Smooth muscle cell of the coronary artery (primary cell): Measurements from ENCODE around the gene BTD. TPM values are rescaled to one million over a fixed set of nuclear protein-coding genes. Genes with fewer than 3 reads are reported as not detected.

Experiments
- total RNA-seq: library from RNA; depleted of rRNA; stranded (reverse); fragments of >200 nt; gene quantifications from 2 replicates; pipeline ENCODE4 v1.2.3, GENCODE V29; 2014; ENCODE audit warnings: low replicate concordance

BTD gene, protein sequence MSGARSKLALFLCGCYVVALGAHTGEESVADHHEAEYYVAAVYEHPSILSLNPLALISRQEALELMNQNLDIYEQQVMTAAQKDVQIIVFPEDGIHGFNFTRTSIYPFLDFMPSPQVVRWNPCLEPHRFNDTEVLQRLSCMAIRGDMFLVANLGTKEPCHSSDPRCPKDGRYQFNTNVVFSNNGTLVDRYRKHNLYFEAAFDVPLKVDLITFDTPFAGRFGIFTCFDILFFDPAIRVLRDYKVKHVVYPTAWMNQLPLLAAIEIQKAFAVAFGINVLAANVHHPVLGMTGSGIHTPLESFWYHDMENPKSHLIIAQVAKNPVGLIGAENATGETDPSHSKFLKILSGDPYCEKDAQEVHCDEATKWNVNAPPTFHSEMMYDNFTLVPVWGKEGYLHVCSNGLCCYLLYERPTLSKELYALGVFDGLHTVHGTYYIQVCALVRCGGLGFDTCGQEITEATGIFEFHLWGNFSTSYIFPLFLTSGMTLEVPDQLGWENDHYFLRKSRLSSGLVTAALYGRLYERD
- 18.1 and 39.7 TPM in 2 replicates for total RNA-seq

DNA sequence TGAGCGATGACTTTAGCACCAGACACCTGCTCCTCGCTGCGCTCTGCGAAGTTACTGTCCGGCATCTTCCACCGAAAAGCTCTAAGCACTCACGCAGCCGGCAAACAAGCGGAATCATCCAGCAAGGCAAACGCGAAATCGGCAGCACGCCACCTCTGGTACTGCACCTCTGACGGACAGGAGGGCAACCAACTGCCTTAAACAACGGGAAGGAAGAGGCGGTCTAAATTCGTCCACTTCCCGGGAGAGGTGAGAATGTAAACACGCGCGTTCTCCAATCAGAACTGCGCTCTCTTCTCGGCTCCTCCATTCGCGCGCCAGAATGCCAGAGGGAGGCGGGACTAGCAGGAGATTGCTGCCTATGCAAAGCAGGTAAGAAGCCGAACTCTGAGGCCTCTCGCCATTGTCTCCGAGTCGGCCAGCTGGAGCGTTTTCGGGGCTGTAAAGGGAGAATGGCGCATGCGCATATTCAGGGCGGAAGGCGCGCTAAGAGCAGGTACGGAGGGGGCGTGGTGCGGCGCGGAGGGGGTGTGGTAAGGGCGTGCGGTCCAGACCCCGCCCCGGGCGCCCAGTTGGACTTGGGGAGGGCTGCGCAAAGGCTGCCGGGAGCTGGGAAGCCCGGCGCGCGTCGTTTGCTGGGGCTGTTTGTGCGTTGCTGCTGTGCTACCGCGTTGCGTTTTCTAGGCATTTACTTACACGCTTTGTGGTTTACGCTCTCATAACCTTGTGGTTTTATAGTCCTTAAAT, at the start of gene BTD, which contains the start of gene HACL1:
Gene BTD, plus strand, starts transcription at position 347 of the 747 bp plus-strand sequence. CDS start 33,695 bp downstream, outside the sequence.
Gene HACL1, minus strand, starts transcription at position 171 of the 747 bp plus-strand sequence. Its CDS starts 106 bp downstream, at position 65.

Other genes starting within 250 kb of the BTD start
- 21.8 and 23.5 TPM in 2 replicates for gene METTL6, start 174.2 kb upstream of the BTD start, total RNA-seq
- gene EAF1, start 174.1 kb upstream of the BTD start, total RNA-seq, result 20.1 and 22.9 TPM in 2 replicates
- 0.30 and 0.35 TPM in 2 replicates for gene COLQ, start 80.0 kb upstream of the BTD start, total RNA-seq
- gene HACL1, start 176 bp upstream of the BTD start, total RNA-seq, result 22.0 and 28.2 TPM in 2 replicates
- gene ANKRD28, start 196.2 kb downstream of the BTD start, total RNA-seq, result 48.5 and 248 TPM in 2 replicates